Type B pancreatic cell (in vitro differentiated cells): Measurements from ENCODE around the gene ATP9A. TPM values are rescaled to one million over a fixed set of nuclear protein-coding genes. Genes with fewer than 3 reads are reported as not detected.

Experiments used
- DNase-seq: peaks from one replicate; pipeline ENCODE4 v3.0.0; 2021; ENCODE audit warnings: mixed read lengths; ENCODE audit not compliant: unreplicated experiment; ENCODE audit errors: extremely low spot score
- H3K27ac Mint-ChIP-seq: 2 replicates; pipeline ENCODE4 v1.8.0; 2021; ENCODE audit warnings: mild to moderate bottlenecking, mixed read lengths
- H3K27me3 Mint-ChIP-seq: 2 replicates; pipeline ENCODE4 v1.8.0; 2021; ENCODE audit warnings: mixed read lengths
- H3K36me3 Mint-ChIP-seq: 2 replicates; pipeline ENCODE4 v1.8.0; 2021; ENCODE audit warnings: mixed read lengths
- H3K4me1 Mint-ChIP-seq: one replicate; pipeline ENCODE4 v1.8.0; 2021; ENCODE audit warnings: mixed read lengths; ENCODE audit not compliant: unreplicated experiment
- H3K4me3 Mint-ChIP-seq: 2 replicates; pipeline ENCODE4 v1.8.0; 2021; ENCODE audit warnings: mild to moderate bottlenecking, mixed read lengths
- H3K9me3 Mint-ChIP-seq: 2 replicates; pipeline ENCODE4 v1.8.0; 2021; ENCODE audit warnings: mixed read lengths
- total RNA-seq: library from RNA; stranded (reverse); gene quantifications from 2 replicates; pipeline ENCODE4 v1.2.1, GENCODE V29; 2021; ENCODE audit warnings: low replicate concordance
- TF ChIP-seq, protein P1 (sequence below): fragments of 200-600 bp; sonication (generic); conservative IDR thresholded peaks from 2 replicates; pipeline ENCODE4 v1.5.0; 2021; ENCODE audit warnings: antibody characterized with exemption, mild to moderate bottlenecking

ATP9A gene
- total RNA-seq, 1 donor from 2014 or later, result 55.8 TPM

DNA sequence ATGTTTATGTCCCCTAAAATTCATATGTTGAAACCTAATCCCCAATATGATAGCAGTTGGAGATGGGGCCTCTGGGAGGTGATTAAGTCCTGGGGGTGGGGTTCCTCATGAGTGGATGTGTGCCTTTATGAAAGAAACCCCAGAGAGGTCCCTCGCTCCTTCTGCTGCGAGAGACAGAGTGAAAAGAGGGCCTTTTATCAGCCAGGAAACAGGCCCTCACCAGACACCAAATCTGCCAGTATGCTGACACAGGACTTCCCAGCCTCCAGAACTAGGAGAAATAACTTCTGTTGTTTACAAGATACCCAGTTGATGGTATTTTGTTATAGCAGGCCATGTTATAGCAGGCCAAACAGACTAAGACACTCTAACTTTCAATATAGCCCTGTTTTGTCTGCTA, 124.8 kb downstream of the ATP9A start:
- no peak overlapping the region for H3K4me3 Mint-ChIP-seq
- peaks cover 4% of the 10 kb centered on the region for H3K36me3 Mint-ChIP-seq
- no peaks in the 10 kb centered on the region for H3K27me3 Mint-ChIP-seq
- TF ChIP-seq, protein P1, sequence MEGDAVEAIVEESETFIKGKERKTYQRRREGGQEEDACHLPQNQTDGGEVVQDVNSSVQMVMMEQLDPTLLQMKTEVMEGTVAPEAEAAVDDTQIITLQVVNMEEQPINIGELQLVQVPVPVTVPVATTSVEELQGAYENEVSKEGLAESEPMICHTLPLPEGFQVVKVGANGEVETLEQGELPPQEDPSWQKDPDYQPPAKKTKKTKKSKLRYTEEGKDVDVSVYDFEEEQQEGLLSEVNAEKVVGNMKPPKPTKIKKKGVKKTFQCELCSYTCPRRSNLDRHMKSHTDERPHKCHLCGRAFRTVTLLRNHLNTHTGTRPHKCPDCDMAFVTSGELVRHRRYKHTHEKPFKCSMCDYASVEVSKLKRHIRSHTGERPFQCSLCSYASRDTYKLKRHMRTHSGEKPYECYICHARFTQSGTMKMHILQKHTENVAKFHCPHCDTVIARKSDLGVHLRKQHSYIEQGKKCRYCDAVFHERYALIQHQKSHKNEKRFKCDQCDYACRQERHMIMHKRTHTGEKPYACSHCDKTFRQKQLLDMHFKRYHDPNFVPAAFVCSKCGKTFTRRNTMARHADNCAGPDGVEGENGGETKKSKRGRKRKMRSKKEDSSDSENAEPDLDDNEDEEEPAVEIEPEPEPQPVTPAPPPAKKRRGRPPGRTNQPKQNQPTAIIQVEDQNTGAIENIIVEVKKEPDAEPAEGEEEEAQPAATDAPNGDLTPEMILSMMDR, result no peak
- no peak for DNase-seq
- H3K9me3 Mint-ChIP-seq, result no peaks in the 10 kb centered on the region
- H3K27ac Mint-ChIP-seq, result no peak overlapping the region
- H3K4me1 Mint-ChIP-seq, result peaks cover 23% of the 10 kb centered on the region

DNA sequence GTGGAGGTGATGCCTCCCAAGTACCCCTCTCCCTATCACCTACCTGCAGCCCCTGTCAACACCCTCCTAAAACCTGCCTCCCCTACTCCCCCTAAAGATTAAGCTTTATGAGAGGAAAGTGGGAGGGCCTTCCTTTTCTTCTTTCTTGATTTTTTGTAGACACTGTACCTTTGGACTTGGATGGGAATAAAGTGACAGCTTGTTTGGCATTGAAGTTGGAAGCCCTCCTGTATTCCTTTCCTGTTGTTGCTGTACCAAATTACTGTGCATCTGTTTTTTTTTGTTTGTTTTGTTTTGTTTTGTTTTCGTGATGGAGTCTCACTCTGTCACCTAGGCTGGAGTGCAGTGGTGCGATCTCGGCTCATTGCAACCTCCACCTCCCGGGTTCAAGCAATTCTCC, 126.3 kb downstream of the ATP9A start:
- H3K4me3 Mint-ChIP-seq, result no peak overlapping the region
- no peaks in the 10 kb centered on the region for H3K9me3 Mint-ChIP-seq
- no peak for DNase-seq
- TF ChIP-seq, protein P1, result no peak
- H3K27ac Mint-ChIP-seq, result no peak overlapping the region
- peaks cover 16% of the 10 kb centered on the region for H3K4me1 Mint-ChIP-seq
- peaks cover 4% of the 10 kb centered on the region for H3K36me3 Mint-ChIP-seq
- H3K27me3 Mint-ChIP-seq, result no peaks in the 10 kb centered on the region

DNA sequence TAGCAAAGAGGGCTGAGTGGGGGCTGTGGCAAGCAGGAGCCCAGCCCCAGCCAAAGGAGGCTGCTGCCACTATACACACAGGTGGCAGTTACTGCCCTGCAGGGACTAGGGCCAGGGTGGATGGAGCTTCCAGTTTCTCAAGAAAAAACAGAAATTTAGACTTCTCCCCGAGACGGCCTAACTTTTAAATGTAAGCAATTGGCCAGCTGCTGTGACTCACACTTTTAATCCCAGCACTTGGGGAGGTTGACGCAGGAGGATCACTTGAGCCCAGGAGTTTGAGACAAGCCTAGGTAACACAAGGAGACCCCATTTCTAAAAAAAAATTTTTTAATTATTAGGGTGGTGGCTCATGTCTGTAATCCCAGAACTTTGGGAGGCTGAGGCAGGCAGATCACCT, 127.4 kb downstream of the ATP9A start:
- no peak for DNase-seq
- Mint-ChIP-seq H3K27ac (no peak overlapping the region), H3K27me3 (no peaks in the 10 kb centered on the region), H3K4me3 (no peak overlapping the region), H3K9me3 (no peaks in the 10 kb centered on the region), H3K4me1 (peaks cover 15% of the 10 kb centered on the region), H3K36me3 (peaks cover 4% of the 10 kb centered on the region)
- TF ChIP-seq, protein P1, result no peak

DNA sequence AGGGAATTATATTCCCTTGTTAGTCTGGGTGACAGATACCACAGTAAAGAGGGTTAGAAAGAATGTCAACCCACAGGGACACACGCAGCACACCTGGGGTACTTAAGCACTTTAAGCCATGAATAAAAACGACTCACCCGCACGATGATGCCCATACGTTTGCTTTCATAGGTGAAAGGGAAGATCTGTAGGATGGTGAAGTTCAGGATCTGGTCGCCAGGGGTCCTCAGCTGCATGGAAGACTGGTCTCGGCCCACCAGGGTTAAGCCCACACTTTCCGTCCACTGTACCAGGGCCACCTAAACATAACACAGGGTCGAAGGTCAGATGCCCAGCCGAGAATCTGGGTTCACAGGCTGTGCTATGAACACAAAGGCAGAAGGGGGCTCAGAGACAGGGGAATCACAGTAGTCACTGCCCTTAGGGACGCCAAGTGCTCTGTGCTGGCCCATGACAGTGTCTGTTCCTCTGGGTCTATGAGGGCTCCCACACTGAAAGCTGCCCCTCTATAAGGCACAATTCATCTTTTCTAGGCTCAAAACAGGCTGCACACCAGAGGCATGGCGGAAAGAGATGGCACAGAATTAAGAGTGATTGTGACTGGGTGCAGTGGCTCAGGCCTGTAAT, 128.9 kb downstream of the ATP9A start:
- H3K4me1 Mint-ChIP-seq, result peaks cover 11% of the 10 kb centered on the region
- H3K4me3 Mint-ChIP-seq, result no peak overlapping the region
- DNase-seq, result peak; percentile 82
- peak overlapping the region; percentile 52 for H3K27ac Mint-ChIP-seq
- no peaks in the 10 kb centered on the region for H3K9me3 Mint-ChIP-seq
- TF ChIP-seq, protein P1, result peak; percentile 93
- peaks cover 4% of the 10 kb centered on the region for H3K36me3 Mint-ChIP-seq
- H3K27me3 Mint-ChIP-seq, result no peaks in the 10 kb centered on the region

DNA sequence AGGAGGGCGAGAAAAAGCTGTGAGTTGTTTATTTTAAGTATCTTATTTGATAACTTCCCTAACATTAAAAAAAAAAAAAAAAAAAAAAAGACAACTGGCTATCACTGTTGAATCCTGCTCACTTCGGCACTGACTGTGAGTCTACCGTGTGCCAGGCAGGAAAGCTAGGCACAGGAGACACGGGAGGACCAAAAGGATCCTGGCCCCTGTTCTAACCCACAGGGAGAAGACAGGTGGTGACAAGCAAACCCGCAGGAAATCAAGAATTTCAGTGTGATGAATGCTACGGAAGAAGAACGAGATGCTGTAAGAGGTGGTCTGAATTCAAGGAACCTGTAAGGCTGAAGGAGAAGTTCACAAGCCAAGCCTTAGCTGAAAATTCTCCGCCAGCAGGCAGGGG, 130.9 kb downstream of the ATP9A start:
- TF ChIP-seq, protein P1, result no peak
- Mint-ChIP-seq H3K9me3 (no peaks in the 10 kb centered on the region), H3K4me1 (peaks cover 5% of the 10 kb centered on the region), H3K36me3 (peaks cover 10% of the 10 kb centered on the region), H3K4me3 (no peak overlapping the region), H3K27ac (no peak overlapping the region), H3K27me3 (no peaks in the 10 kb centered on the region)
- no peak for DNase-seq

DNA sequence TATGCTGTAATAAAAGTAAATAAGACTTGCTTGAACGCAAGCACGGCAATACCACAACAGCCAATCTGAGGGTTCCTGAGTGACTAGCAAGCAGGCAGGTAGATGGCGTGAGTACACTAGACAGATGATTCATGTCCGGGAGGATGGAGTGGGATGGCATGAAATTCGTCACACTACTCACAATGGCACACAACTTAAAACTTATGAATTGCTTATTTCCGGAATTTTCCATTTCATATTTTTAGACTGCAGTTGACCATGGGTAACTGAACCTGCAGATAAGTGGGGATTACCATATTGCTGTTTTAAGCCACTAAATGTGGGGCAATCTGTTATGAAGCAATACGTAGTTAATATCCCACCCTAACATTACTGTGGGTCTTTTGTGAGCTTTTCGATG, 132.1 kb downstream of the ATP9A start:
- Mint-ChIP-seq H3K4me3 (no peak overlapping the region), H3K27ac (no peak overlapping the region), H3K4me1 (peaks cover 12% of the 10 kb centered on the region), H3K36me3 (peaks cover 10% of the 10 kb centered on the region), H3K9me3 (no peaks in the 10 kb centered on the region), H3K27me3 (no peaks in the 10 kb centered on the region)
- no peak for DNase-seq
- TF ChIP-seq, protein P1, result no peak
